ENCODE data around the gene AGRP. TPM values are rescaled to one million over a fixed set of nuclear protein-coding genes. Genes with fewer than 3 reads are reported as not detected.

Gene AGRP
- total RNA-seq, 1 experiment from 2014 or later, result not detected

GRCh38 chr16:67471758-67472384 lies 11.5 kb downstream of the AGRP start:
- no peak overlapping the region for H3K14ac ChIP-seq (ENCODE audit: insufficient read depth, low read length)
- no peak overlapping the region for H3K18ac ChIP-seq (ENCODE audit: insufficient read length, low read depth, low read length)
- no peak overlapping the region for H2AFZ ChIP-seq (ENCODE audit: low read length)
- no peak overlapping the region for H3K4ac ChIP-seq (ENCODE audit: low read depth, low read length)
- H3K79me1 ChIP-seq (ENCODE audit: insufficient read depth, low read depth, low read length, poor library complexity, severe bottlenecking), result peaks cover 5% of the 10 kb centered on the region
- H4K8ac ChIP-seq (replicated peaks; ENCODE audit: insufficient read length, low read depth, low read length), result no peak overlapping the region
- H3K23ac ChIP-seq (ENCODE audit: insufficient read length, low read depth, low read length), result no peak overlapping the region
- no peak overlapping the region for H3K9ac ChIP-seq (ENCODE audit: extremely low read depth, insufficient read length, low read length)
- no peaks in the 10 kb centered on the region for H3K36me3 Mint-ChIP-seq (ENCODE audit: insufficient read depth in 1 of 3, low read depth in 3 of 3)
- H3K23me2 ChIP-seq (ENCODE audit: insufficient read length, low read depth, low read length, poor library complexity, severe bottlenecking), result no peaks in the 10 kb centered on the region
- 0 out of 2 replicates have a peak, but pooled peaks cover 3% of the 10 kb centered on the region for H3K79me2 ChIP-seq (ENCODE audit: insufficient read depth, low read length)
- no peak overlapping the region for H2BK12ac ChIP-seq (ENCODE audit: insufficient read length, low read depth, low read length)
- no peak overlapping the region for H3K27ac ChIP-seq (ENCODE audit: insufficient read length, low read depth, low read length)
- DNase-seq, result no peak
- H3K9me3 Mint-ChIP-seq, result no peaks in the 10 kb centered on the region
- H2BK120ac ChIP-seq (ENCODE audit: low read depth, low read length, poor library complexity, severe bottlenecking), result no peak overlapping the region
- no peak overlapping the region for H3K4me2 ChIP-seq (ENCODE audit: insufficient read depth, insufficient read length, low read length)
- no peak overlapping the region for H4K5ac ChIP-seq (ENCODE audit: insufficient read length, low read depth, low read length)
- no peaks in the 10 kb centered on the region for H3K27me3 Mint-ChIP-seq (ENCODE audit: low read depth)
- no peak overlapping the region for H2BK20ac ChIP-seq (ENCODE audit: low read depth, low read length, poor library complexity, severe bottlenecking)
- H3K4me1 ChIP-seq (ENCODE audit: insufficient read depth, low read length), result no peaks in the 10 kb centered on the region
- no peaks in the 10 kb centered on the region for H3K27me3 ChIP-seq (ENCODE audit: insufficient read depth, low read length)
- H4K91ac ChIP-seq (ENCODE audit: insufficient read length, low read depth, low read length), result no peak overlapping the region
- H3K27ac Mint-ChIP-seq, result peak overlapping the region in 1 of 3 experiments; percentile 68; a peak in 2 of 7 replicates
- TF ChIP-seq, protein P1, sequence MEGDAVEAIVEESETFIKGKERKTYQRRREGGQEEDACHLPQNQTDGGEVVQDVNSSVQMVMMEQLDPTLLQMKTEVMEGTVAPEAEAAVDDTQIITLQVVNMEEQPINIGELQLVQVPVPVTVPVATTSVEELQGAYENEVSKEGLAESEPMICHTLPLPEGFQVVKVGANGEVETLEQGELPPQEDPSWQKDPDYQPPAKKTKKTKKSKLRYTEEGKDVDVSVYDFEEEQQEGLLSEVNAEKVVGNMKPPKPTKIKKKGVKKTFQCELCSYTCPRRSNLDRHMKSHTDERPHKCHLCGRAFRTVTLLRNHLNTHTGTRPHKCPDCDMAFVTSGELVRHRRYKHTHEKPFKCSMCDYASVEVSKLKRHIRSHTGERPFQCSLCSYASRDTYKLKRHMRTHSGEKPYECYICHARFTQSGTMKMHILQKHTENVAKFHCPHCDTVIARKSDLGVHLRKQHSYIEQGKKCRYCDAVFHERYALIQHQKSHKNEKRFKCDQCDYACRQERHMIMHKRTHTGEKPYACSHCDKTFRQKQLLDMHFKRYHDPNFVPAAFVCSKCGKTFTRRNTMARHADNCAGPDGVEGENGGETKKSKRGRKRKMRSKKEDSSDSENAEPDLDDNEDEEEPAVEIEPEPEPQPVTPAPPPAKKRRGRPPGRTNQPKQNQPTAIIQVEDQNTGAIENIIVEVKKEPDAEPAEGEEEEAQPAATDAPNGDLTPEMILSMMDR (conservative IDR thresholded peaks at IDR 0.05), result no peak
- no peaks in the 10 kb centered on the region for H3K9me3 ChIP-seq (ENCODE audit: control insufficient read depth, low read depth, low read length)
- H3K4me3 Mint-ChIP-seq, result no peak overlapping the region; a peak in 1 of 5 replicates
- no peak overlapping the region for H2BK5ac ChIP-seq (ENCODE audit: insufficient read length, low read length)
- no peaks in the 10 kb centered on the region for H4K20me1 ChIP-seq (ENCODE audit: control insufficient read depth, insufficient read depth, insufficient read length)
- no peaks in the 10 kb centered on the region for H3K4me1 Mint-ChIP-seq
- no peak overlapping the region for H3K56ac ChIP-seq (ENCODE audit: insufficient read length, low read depth, low read length)
- no CpG with 5 or more reads among the region's 6 CpGs for WGBS (ENCODE audit: extremely low coverage, insufficient read length, low lambda C conversion rate)
- no peak overlapping the region for H2BK15ac ChIP-seq (ENCODE audit: low read depth, low read length)
- H3T11ph ChIP-seq (ENCODE audit: low read length), result no peak overlapping the region
- H2AK5ac ChIP-seq (ENCODE audit: insufficient read length, low read length), result no peak overlapping the region
